Endometrium (tissue), 2 donors: ENCODE measurements around the gene EFTUD2.
"Not testable (repeated sequence)": the region's sequence is repeated elsewhere in the genome, so short reads cannot be mapped to it uniquely, and the experiment has no call there.

Experiments used
- FAIRE-seq: peaks from 2 replicates; lab custom pipeline; 2012; peaks lifted over from hg19 to GRCh38; lab: Jason Lieb, UNC
- donor health status: control.
- donor health status: control.

EFTUD2 gene

DNA sequence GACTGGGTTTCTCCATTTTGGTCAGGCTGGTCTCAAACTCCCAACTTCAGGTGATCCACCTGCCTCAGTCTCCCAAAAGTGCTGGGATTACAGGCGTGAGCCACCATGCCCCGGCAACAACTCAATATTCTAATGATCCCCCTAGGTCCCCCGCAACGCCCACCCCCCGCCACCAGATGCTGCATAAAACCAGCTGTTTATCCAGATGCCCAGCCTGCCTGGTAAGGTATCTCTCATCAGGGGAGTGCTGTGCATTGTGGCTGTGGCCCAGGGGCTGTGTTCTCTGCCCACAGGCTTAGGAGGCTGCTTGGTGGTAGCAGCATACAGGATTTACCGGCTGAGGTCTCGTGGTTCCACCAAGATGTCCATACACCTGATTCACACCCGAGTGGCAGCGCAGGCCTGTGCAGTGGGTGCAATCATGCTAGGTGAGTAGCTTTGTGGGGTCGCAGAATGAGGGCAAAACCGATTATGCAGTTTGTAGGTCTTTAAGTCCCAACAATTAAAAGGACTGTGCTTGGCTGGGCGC is 50.2 kb downstream of the EFTUD2 start:
- FAIRE-seq: no peak

DNA sequence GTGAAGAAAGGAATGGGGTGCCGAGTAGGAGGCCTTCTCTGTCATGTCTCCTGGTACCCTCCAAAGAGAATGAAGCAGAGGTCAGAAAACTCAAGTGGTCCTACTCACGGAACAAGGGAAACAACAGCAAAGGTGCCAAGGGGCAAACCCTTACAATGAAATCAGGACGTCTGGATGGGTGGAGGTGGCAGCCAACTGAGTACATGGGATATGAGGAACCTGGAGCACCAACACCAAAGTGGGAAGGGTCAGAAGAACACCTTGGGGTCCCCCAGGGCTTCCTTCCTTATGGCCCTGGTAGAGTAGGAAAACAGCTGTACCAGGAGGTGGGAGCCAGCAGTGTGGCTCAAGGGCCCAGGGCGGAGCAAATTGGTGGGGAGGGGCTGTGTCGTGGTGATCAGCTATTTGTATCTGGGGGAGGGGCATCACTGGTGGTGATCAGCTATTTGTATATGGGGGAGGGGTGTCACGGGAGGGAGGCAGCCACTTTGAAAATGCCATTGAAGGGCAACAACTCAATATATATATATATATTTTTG is 50.9 kb downstream of the EFTUD2 start:
- no peak for FAIRE-seq

DNA sequence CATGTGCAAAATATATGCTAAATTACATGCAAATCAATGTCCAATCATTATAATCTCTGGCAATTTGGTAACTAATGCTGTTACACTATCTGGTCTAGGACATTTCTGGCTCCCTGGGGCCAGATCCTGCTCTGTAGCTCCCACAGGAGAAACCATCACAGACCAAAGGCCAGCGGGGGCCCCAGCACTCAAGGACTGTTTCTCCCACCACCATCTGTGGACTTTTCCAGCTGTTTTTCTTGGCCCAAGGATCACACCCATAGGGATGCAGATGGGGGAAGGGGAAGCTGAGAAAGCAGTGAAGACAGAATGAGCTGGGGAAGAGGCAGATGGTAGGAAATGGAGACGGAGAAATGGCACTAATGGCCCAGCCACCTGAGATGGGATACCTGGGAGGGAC is 51.7 kb downstream of the EFTUD2 start, which contains the start of gene HIGD1B:
Gene HIGD1B (plus strand): TSS at position 298 of the 400 bp plus-strand sequence. CDS start 270 bp downstream, outside the sequence.
- FAIRE-seq: no peak

DNA sequence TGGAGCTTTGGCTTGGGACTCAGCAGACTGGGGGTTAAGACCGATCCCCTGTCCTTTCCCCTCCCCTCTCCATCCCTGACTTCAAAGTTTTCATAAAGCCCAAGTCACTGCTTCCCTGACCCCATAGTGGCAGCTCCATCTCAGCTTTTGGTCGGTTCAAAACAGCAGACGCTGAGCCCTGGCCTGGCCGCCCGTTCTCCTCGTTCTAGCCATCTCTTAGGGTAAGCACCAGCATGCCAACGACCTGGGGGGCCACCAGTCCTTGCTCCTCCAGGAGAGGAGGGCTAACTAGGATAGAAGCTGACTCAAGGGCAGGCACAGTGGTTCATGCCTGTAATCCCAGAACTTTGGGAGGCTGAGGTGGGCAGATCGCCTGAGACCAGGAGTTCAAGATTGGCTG is 53.0 kb downstream of the EFTUD2 start:
- no peak for FAIRE-seq

DNA sequence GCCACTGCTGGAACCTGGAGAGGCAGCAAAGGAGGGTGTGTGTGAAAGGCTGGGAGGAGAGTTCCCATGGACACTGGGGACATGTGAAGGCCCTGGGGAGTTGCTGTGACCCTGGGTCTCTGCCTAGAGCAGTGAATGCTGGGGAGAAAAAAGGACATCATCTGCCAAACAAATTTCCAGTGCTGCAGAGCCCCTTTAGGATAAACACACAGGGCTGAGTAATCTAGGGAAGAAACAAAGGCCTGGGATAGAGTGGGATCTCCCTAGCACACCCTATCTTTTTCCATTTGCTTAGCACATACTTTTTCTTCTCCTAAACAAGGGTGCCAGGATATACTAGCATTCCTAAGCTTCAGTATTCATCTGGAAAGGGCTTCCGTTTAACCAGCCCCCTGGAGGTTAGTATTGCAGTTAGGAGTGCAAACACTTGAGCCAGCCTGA is 54.8 kb downstream of the EFTUD2 start:
- no peak for FAIRE-seq

DNA sequence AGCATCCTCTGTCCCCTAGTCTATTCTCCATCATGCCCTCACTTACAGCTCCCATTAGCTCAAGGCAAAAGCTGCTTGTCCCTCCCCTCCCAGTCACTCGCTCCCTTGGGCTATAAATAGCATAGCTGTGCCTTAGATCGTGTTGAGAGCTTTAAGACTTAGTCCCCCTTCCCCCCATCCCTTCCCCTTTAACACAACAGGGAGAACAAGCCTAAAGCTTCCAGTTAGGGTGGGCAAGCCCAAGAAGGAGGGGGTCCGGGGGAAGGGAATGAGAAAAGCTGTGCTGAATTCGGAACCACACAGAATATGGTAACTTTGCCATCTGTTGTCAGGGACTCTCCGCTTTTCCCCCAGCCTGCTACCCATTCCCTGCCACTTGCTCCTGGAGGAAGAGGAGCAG is 56.5 kb downstream of the EFTUD2 start:
- FAIRE-seq: no peak

DNA sequence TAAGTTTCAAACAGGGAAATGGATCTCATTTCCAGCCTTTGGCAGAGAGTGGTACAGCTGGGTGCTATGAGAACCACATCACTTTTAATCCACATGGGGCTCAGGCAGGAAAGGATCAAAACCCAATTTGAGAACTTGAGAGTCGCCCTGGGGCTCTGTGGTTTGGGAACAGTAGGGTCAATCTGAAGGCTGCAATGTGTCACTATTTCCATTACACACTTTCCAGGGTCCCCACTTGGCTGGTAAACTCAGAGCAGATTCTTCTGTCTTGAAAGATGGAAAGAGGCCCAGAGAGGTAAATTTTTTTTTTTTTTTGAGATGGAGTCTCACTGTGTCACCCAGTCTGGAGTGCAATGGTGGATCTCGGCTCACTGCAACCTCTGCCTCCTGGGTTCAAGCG is 58.3 kb downstream of the EFTUD2 start:
- FAIRE-seq: no peak

DNA sequence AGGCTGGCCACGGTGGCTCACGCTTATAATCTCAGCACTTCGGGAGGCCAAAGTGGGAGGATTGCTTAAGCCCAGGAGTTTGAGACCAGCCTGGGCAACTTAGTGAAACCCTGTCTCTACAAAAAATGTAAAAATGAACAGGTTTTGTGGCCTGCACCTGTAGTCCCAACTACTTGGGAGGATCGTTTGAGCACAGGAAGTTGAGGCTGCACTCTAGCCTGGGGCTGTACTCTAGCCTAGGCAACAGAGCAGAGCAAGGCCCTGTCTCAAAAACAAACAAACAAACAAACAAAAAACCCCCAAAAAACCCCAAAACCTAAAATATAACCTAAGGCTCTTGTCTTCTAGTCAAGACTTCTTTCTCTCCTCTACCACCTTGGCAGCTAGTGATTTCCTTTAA is 59.0 kb downstream of the EFTUD2 start:
- FAIRE-seq: no peak

DNA sequence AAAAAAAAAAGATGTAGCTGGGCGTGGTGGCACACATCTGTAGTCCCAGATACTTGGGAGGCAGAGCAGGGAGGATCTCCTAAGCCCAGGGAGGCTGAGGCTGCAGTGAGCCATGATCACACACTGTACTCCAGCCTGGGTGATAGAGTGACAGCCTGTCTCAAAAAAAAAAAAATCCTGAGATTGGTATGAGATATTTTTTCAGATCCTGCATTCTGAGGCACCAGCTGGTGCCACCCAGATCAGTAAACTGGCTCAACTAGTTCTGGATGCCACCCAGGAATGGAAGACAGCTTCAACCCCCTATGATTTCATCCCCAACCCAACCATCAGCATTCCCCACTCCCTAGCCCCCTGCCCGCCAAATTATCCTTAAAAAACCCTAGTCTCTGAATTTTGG is 62.0 kb downstream of the EFTUD2 start:
- FAIRE-seq: no peak

DNA sequence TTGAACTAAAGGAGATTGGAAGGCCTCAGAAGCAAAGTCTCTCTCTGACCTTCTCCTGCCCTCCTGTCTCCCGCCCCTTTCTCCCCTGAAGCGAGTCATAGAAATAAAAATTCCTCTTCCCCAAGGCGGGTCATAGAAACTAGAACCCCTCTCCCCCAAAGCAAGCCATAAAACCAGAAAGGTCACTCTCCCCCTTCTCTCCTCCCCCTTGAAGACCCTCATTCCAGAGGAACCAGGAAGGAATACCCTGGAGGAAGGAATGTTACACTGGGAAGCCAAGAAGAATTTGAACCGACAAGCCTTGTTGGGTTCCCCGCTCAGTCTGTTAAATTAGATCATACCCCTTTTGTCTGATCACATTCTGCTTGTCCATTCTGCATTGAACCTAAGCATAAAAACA is 66.4 kb downstream of the EFTUD2 start:
- no peak for FAIRE-seq

DNA sequence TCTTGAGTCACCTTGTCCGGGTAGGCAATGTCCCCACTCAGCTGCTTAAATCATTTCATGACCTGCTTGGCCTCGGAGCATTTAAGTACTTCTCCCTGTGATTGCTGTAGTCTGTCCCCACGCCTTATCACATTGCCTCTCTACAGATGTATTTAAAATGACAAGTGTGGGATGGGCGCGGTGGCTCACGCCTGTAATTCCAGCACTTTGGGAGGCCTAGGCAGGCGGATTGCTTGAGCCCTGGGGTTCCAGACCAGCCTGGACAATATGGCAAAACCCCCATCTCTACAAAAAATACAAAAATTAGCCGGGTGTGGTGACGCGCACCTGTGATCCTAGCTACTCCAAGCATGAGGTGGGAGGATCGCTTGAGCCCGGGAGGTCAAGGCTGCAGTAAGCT is 67.9 kb downstream of the EFTUD2 start:
- FAIRE-seq: no peak

DNA sequence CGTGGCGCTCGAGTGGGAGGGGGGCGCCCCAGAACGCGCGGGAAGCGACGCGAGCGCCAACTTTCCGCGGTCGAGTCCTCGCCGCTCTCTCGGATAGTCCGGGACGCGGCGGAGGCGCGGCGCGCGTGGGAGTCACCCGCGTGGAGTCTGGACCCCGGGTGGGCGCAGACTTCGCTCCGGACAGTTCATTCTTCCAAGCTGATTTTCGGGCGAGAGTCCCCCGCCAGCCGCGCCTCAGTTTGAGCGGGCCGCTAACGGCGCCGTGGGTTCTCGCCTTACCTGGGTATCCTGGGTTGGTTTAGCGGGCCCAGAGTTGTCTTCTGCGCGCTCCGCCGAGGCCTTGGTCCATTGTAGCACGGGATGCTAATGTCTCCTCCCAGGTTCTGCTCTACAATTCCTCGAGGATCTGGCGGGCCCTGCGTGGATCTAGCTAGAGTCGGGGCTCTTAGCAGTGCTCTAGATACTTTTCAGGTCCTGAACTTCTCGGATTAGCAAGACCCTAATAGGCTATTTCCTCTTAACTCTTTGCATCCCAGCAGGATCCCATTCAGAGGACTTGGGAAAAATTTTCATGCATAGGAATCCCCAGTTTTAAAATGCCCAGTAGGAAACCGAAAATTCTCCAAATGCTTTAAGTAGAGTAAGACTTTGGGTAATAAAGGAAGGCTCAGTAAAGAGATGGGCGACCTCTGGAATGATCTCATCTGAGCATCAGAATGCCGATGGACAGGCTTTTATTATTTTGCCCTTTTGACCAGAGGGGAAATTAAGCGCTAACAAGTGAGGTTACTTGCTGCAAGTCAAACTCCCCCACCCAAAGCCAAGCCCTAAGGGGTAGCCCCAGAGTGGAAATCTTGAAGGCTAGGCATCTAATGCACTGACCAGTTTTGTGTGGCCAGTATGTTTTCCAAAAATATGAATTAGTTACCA is 68.6 kb downstream of the EFTUD2 start:
- no peak for FAIRE-seq

DNA sequence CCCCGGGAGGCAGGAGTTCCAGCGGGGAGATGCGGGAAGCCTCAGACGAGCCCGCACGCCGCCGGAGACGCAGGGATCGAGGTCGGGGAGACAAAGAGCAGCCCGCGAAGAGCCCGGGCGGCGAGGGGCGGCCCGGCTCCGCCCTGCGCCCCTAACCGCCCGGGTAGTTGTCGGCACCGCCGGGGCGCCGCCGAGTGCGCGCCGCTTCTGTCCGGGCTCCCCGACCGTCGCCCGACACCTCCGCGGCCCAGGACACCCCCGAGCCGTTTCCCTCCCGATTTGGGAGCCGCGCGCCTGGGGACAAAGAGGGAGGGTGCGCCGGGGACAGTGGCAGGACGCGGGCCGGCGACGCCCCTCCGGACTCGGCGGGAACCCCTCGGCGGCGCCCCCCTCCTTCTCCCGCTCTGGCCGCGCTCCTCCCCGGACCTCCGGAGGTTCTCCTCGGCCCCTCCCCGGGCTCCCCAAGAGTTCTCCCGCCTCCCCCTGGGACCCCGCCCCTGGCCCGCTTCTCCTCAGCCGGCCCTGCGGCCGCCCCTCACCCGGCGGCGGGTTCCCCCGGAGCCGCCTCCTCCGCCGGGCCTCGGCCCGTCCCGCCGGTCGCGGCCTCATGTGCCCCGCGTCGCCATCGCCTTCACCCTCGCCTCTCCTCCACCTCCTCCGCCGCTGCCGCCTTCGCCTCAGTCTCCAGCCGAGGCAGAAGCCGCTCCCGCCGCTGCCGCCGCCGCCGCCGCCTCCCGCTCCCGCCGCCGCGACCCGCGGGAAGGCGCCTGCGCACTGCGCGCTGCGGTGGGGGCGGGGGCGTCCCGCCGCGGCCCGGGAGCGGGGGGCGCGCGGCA is 69.5 kb downstream of the EFTUD2 start, which contains the start of gene GJC1:
Gene GJC1 (minus strand): TSS at position 765 of the 836 bp plus-strand sequence. CDS start 24,470 bp downstream, outside the sequence.
- no peak for FAIRE-seq

DNA sequence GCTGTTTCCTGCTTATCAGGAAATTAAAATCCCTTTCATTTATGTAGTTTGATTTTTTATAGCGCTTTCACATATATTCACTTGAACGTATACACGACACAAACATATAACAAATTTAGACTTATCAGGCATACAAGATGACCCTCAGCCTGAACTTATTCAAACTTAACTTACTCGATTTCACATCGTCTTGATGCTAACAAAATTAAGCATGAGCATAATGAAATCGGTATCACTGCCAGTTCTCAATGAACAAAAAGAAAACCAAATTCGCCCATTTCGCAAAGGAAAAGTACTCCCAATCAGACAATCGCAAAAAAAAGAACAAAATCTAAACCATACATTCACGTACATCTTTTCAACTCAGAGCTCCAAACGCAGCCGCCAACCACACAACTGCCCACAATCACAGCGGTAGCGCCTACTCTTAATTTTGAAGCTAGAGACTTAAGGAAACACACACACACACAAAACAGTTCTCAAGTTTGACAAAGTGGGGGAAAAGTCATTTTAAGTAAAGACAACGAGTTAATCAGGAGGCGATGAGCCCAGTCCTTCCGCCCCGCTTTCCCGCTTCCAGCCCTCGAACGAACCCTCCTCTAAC is 70.2 kb downstream of the EFTUD2 start:
- no peak for FAIRE-seq

DNA sequence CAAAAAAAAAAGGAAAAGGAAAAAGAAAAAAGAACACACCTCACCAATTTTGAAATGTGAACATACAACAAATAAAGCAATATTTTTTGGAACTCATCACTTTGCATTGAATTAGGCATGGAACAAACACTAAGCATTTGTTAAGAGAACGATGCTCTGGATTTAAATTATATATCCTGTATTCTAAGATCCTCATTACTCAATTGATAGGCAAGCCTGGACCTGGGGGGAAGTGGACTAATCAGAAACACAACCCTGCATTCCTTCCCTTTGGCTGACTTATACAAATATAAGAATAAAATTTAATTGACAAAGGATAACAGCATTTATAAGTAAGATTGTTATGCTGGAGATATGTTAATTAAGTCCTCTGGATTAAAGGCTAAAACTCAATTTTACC is 71.4 kb downstream of the EFTUD2 start:
- no peak for FAIRE-seq

DNA sequence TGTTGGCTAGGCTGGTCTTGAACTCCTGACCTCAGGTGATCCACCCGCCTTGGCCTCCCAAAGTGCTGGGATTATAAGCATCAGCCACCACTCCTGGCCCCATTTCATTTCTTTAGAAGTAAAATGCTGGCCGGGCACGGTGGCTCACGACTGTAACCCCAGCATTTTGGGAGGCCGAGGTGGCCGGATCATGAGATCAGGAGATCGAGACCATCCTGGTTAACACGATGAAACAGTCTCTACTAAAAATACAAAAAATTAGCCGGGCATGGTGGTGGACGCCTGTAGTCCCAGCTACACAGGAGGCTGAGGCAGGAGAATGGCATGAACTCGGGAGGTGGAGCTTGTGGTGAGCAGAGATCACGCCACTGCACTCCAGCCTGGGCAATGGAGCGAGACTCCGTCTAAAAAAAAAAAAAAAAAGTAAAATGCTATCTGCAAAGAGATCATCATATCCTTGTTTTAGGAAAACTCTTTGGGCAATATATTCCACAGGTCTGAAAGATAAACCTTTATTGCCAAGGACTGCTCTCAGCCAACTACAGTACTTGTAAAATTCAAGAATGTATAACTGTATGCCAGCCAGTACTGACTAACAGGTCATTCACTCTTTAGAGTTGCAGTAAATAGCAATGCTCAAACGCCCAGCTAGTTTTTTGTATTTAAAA is 73.0 kb downstream of the EFTUD2 start:
- no peak for FAIRE-seq

DNA sequence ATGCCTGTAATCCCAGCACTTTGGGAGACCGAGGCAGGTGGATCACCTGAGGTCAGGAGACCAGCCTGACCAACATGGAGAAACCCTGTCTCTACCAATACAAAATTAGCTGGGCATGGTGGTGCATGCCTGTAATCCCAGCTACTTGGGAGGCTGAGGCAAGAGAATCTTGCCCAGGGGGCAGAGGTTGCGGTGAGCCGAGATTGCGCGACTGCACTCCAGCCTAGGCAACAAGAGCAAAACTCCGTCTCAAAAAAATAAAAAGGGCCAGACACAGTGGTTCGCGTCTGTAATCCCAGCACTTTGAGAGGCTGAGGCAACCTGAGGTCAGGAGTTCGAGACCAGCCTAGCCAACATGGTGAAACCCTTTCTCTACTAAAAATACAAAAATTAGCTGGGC is 74.0 kb downstream of the EFTUD2 start:
- FAIRE-seq: not testable (repeated sequence)

DNA sequence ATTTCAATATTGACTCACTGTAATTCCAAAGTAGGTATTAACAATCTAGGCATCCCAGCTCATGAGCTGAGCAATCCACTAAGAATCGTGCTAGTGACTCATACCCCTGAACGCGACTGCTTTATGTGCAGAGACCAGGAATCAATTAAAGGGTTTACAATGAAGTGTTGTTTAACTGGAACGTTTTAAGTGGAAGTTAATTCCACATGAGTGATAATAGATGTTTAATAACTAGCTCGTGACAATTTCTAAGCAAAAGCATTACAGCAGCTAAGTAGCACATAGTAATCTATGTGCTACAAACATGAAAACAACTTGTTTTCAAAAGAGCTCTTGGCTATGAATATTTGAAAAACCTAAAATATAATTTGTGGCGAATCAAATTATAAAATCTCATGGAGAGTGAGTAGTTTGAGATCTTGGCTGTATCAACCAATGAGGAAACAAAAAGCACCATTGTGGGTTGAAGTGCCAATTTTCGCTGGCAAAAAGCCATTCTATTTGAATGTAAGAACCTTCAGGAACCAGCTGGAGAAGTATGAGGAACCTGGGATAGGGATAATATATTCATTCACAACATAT is 78.5 kb downstream of the EFTUD2 start:
- peak; percentile 53 for FAIRE-seq

DNA sequence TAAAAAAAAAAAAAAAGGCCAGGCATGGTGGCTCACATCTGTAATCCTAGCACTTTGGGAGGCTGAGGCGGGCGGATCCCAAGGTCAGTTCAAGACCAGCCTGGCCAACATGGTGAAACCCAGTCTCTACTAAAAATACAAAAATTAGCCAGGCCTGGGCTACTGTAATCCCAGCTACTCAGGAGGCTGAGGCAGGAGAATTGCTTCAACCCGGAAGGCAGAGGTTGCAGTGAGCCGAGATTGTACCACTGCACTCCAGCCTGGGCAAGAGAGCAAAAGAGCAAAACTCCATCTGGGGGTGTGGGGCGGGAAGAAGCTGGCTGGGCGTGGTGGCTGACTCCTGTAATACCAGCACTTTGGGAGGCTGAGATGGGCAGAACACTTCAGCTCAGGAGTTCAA is 80.7 kb downstream of the EFTUD2 start:
- FAIRE-seq: not testable (repeated sequence)

DNA sequence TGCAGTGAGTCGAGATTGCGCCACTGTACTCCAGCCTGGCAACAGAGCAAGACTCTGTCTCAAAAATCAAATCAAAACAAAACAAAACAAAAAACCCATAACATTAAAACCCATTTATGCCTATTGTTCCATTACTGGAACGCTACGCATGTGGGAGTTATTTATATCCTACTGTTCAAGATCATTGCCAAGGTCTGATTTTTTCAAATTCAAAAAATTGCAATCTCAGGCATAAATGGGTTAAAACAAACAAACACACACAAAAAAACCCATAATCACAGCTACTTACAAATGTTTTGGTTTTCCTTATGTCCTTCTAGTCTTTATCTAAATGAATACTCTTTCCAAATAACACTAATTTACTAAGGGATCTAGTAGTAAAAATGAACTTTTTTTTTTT is 87.0 kb downstream of the EFTUD2 start:
- peak; percentile 72 for FAIRE-seq
